H1 (cell line): ENCODE data around the gene COL5A1.

Experiments
- BCL11A ChIP-seq, 2 experiments: IDR thresholded peaks; one replicate each; pipeline ENCODE4 v1.6.1; 2011; ENCODE audit warnings: low read depth in 2 of 2, low read length in 2 of 2, mild to moderate bottlenecking in 2 of 2
- E2F6 ChIP-seq: IDR thresholded peaks from 2 replicates; pipeline ENCODE4 v1.6.1; 2012; ENCODE audit warnings: inconsistent platforms
- EP300 ChIP-seq, 2 experiments: IDR thresholded peaks; 1 replicate in 1 of 2; 2 replicates in 1 of 2; pipeline ENCODE4 v1.6.1; 2011 to 2012; ENCODE audit warnings: low read depth in 2 of 2, low read length in 2 of 2, mild to moderate bottlenecking in 2 of 2, borderline replicate concordance in 1 of 2, inconsistent platforms in 1 of 2, moderate library complexity in 1 of 2
- EZH2 ChIP-seq: fragments of 200-600 bp; sonication (generic); IDR thresholded peaks from 2 replicates; pipeline ENCODE4 v1.7.1; 2012; ENCODE audit warnings: low read depth, mild to moderate bottlenecking, moderate library complexity, low read length, inconsistent platforms; ENCODE audit not compliant: severe bottlenecking
- MAX ChIP-seq: IDR thresholded peaks from 2 replicates; pipeline ENCODE4 v1.6.1; 2012; ENCODE audit warnings: inconsistent platforms
- RAD21 ChIP-seq, 2 experiments: IDR thresholded peaks in 1 of 2; conservative IDR thresholded peaks in 1 of 2; 2 replicates each; pipeline ENCODE4 v1.6.1; 2011; ENCODE audit warnings: low read depth in 2 of 2, low read length in 2 of 2, improper control_type of control experiment in 1 of 2, inconsistent platforms in 1 of 2, mild to moderate bottlenecking in 1 of 2, moderate library complexity in 1 of 2
- SP1 ChIP-seq: IDR thresholded peaks from 2 replicates; pipeline ENCODE4 v1.6.1; 2011; ENCODE audit warnings: low read depth, low read length
- SP2 ChIP-seq: IDR thresholded peaks from 2 replicates; pipeline ENCODE4 v1.6.1; 2012; ENCODE audit warnings: mild to moderate bottlenecking, low read length, inconsistent platforms
- TAF1 ChIP-seq: IDR thresholded peaks from 2 replicates; pipeline ENCODE4 v1.6.1; 2011; ENCODE audit warnings: mild to moderate bottlenecking, low read depth, low read length
- TCF12 ChIP-seq: IDR thresholded peaks from 2 replicates; pipeline ENCODE4 v1.6.1; 2011; ENCODE audit warnings: low read depth, mild to moderate bottlenecking, low read length
- TF ChIP-seq, protein P1 (sequence below), 3 experiments: IDR thresholded peaks; 1 replicate in 2 of 3; 2 replicates in 1 of 3; pipeline versions ENCODE4 v1.5.1 to v1.6.1; 2011; ENCODE audit warnings: low read length in 3 of 3, mild to moderate bottlenecking in 3 of 3, inconsistent platforms in 2 of 3, low read depth in 1 of 3, moderate library complexity in 1 of 3; ENCODE audit not compliant: insufficient read depth in 1 of 3; ENCODE audit errors: control extremely low read depth in 1 of 3
- TF ChIP-seq, protein P2 (sequence below): IDR thresholded peaks from 2 replicates; pipeline ENCODE4 v1.6.1; 2011; ENCODE audit warnings: low read length, improper control_type of control experiment

- TF ChIP-seq MAX (no peak), TCF12 (no peak), BCL11A (IDR thresholded peaks at IDR 0.05; ENCODE audit: low read depth in 2 of 2, low read length in 2 of 2) (no peak), EZH2 (no peak), SP2 (no peak), TAF1 (no peak), EP300 (IDR thresholded peaks at IDR 0.05; ENCODE audit: borderline replicate concordance in 1 of 2, low read depth in 2 of 2, low read length in 2 of 2) (no peak), RAD21 (IDR thresholded peaks at IDR 0.05 in 1 of 2, conservative IDR thresholded peaks at IDR 0.05 in 1 of 2; ENCODE audit: low read depth in 2 of 2, low read length in 2 of 2) (no peak), SP1 (no peak), E2F6 (no peak)
- TF ChIP-seq, protein P1, sequence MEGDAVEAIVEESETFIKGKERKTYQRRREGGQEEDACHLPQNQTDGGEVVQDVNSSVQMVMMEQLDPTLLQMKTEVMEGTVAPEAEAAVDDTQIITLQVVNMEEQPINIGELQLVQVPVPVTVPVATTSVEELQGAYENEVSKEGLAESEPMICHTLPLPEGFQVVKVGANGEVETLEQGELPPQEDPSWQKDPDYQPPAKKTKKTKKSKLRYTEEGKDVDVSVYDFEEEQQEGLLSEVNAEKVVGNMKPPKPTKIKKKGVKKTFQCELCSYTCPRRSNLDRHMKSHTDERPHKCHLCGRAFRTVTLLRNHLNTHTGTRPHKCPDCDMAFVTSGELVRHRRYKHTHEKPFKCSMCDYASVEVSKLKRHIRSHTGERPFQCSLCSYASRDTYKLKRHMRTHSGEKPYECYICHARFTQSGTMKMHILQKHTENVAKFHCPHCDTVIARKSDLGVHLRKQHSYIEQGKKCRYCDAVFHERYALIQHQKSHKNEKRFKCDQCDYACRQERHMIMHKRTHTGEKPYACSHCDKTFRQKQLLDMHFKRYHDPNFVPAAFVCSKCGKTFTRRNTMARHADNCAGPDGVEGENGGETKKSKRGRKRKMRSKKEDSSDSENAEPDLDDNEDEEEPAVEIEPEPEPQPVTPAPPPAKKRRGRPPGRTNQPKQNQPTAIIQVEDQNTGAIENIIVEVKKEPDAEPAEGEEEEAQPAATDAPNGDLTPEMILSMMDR (IDR thresholded peaks at IDR 0.05; ENCODE audit: control extremely low read depth in 1 of 3, insufficient read depth in 1 of 3, low read depth in 1 of 3, low read length in 3 of 3) = no peak
- TF ChIP-seq, protein P2, sequence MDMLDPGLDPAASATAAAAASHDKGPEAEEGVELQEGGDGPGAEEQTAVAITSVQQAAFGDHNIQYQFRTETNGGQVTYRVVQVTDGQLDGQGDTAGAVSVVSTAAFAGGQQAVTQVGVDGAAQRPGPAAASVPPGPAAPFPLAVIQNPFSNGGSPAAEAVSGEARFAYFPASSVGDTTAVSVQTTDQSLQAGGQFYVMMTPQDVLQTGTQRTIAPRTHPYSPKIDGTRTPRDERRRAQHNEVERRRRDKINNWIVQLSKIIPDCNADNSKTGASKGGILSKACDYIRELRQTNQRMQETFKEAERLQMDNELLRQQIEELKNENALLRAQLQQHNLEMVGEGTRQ = no peak
These were observed 7.3 kb downstream of the COL5A1 start for GRCh38 chr9:134648701-134649530.
